Activated CD4-positive, alpha-beta T cell treated with anti-CD3 and anti-CD28 coated beads, Interleukin-2, amount 50 U/mL, for 16 hours (primary cell): ENCODE data around the gene HASPIN.

Experiments
- DNase-seq: peaks from one replicate; pipeline ENCODE4 v3.0.0-alpha.2; 2020

The HASPIN gene

GRCh38 chr17:3768769-3769168, 45.1 kb downstream of the HASPIN start:
- no peak for DNase-seq

GRCh38 chr17:3770466-3770865, 46.8 kb downstream of the HASPIN start:
- DNase-seq = no peak

- DNase-seq = no peak
These were observed 47.4 kb downstream of the HASPIN start for GRCh38 chr17:3771140-3771539.

GRCh38 chr17:3772764-3773163, 49.1 kb downstream of the HASPIN start:
- DNase-seq = no peak

- no peak for DNase-seq
These were observed 49.8 kb downstream of the HASPIN start for GRCh38 chr17:3773511-3773910.

GRCh38 chr17:3773966-3774365, 50.3 kb downstream of the HASPIN start:
- DNase-seq = no peak
